NB4 (cell line): Measurements from ENCODE around the gene KRCC1.

Experiments
- CTCF ChIP-seq: IDR thresholded peaks from one replicate; pipeline ENCODE4 v1.5.1; 2012; ENCODE audit warnings: low read depth, low read length
- POLR2A ChIP-seq: IDR thresholded peaks from 2 replicates; pipeline ENCODE4 v1.6.1; 2011; ENCODE audit warnings: mild to moderate bottlenecking; ENCODE audit not compliant: insufficient read length; ENCODE audit errors: extremely low read depth

- TF ChIP-seq CTCF (no peak), POLR2A (no peak)
Observed at GRCh38 chr2:88028931-88029330, 26.7 kb downstream of the KRCC1 start.
